Peyer's patch (tissue), 4 donors: ENCODE data around the gene SPDYC. TPM values are rescaled to one million over a fixed set of nuclear protein-coding genes. Genes with fewer than 3 reads are reported as not detected.
A peak's percentile ranks its signal among the peaks of the same experiment; 100 is the strongest.

ENCODE experiments used
- DNase-seq, 3 donors: peaks; one replicate each; pipeline ENCODE4 v3.0.0-alpha.2; 2017 to 2019
- H3K27ac ChIP-seq, 4 donors: fragments of 200-600 bp; sonication (generic); one replicate each; pipeline ENCODE4 v1.5.1; 2016 to 2019
- H3K27me3 ChIP-seq, 2 donors: fragments of 200-600 bp; sonication (generic); one replicate each; pipeline ENCODE4 v1.5.1; 2019
- H3K36me3 ChIP-seq, 3 donors: fragments of 200-600 bp; sonication (generic); one replicate each; pipeline ENCODE4 v1.5.1; 2016 to 2019
- H3K4me1 ChIP-seq, 4 donors: fragments of 200-600 bp; sonication (generic); one replicate each; pipeline ENCODE4 v1.5.1; 2016 to 2019
- H3K4me3 ChIP-seq, 4 donors: fragments of 200-600 bp; sonication (generic); 1 replicate in 3 of 4; 2 replicates in 1 of 4; pipeline ENCODE4 v1.5.1; 2016 to 2019; ENCODE audit warnings: mild to moderate bottlenecking in 1 of 4
- H3K9me3 ChIP-seq, 4 donors: fragments of 200-600 bp; sonication (generic); one replicate each; pipeline ENCODE4 v1.5.1; 2016 to 2019; ENCODE audit warnings: mild to moderate bottlenecking in 1 of 4
- CTCF ChIP-seq, 6 experiments: fragments of 450-650 bp in 4 of 6; fragments of 200-600 bp in 2 of 6; sonication (generic) in 1 of 6; IDR thresholded peaks; one replicate each; pipeline ENCODE4 v1.5.1; 2017 to 2019; ENCODE audit warnings: antibody characterized with exemption in 6 of 6, mild to moderate bottlenecking in 3 of 6, moderate library complexity in 1 of 6
- POLR2A ChIP-seq, 2 donors: fragments of 450-650 bp; IDR thresholded peaks; one replicate each; pipeline ENCODE4 v1.5.1; 2017; ENCODE audit warnings: antibody characterized with exemption in 2 of 2, mild to moderate bottlenecking in 2 of 2, moderate library complexity in 2 of 2
- total RNA-seq, 4 donors: library from RNA; depleted of rRNA; stranded (reverse); fragments of >200 nt; gene quantifications; one replicate each; pipeline ENCODE4 v1.1.0, GENCODE V29; 2016

The SPDYC gene
- total RNA-seq, 4 donors from 2014 or later: not detected

GRCh38 chr11:65132988-65133700 lies 36.9 kb upstream of the SPDYC start:
- Histone ChIP-seq H3K4me3 (peak overlapping the region; percentile 81 to 96 (median 86)), H3K4me1 (peaks cover 0 to 30% (median 13%) of the 10 kb centered on the region in 4 donors), H3K36me3 (peaks cover 0 to 48% (median 0%) of the 10 kb centered on the region in 3 donors), H3K27ac (peak overlapping the region; percentile 96 to 99 (median 98)), H3K27me3 (no peaks in the 10 kb centered on the region), H3K9me3 (no peaks in the 10 kb centered on the region)
- peak; percentile 86 to 97 (median 96) for DNase-seq
- peak; percentile 25 to 56 for TF ChIP-seq POLR2A (IDR thresholded peaks at IDR 0.05)
- no peak for TF ChIP-seq CTCF (IDR thresholded peaks at IDR 0.05)

- Histone ChIP-seq H3K9me3 (no peaks in the 10 kb centered on the region), H3K4me1 (peaks cover 0 to 30% (median 13%) of the 10 kb centered on the region in 4 donors), H3K27me3 (no peaks in the 10 kb centered on the region), H3K36me3 (peaks cover 0 to 42% (median 0%) of the 10 kb centered on the region in 3 donors), H3K27ac (peak overlapping the region; percentile 96 to 99 (median 98)), H3K4me3 (peak overlapping the region; percentile 81 to 96 (median 86))
- TF ChIP-seq POLR2A (IDR thresholded peaks at IDR 0.05) (no peak), CTCF (IDR thresholded peaks at IDR 0.05) (no peak)
- DNase-seq: peak in 2 of 3 donors; percentile 50
Measured at GRCh38 chr11:65133724-65134123, 36.3 kb upstream of the SPDYC start.

GRCh38 chr11:65134240-65134951 lies 35.6 kb upstream of the SPDYC start, which contains the start of gene SYVN1:
TSS of gene SYVN1 (minus strand) at chr11:65134519. CDS start at chr11:65133601, 918 bp downstream.
- Histone ChIP-seq H3K27ac (peak within 1 kb of the TSS; percentile 96 to 99 (median 98)), H3K27me3 (no peaks in the 10 kb centered on the region), H3K4me1 (peaks cover 0 to 30% (median 13%) of the 10 kb centered on the region in 4 donors), H3K36me3 (peaks cover 0 to 35% (median 0%) of the 10 kb centered on the region in 3 donors), H3K9me3 (no peaks in the 10 kb centered on the region), H3K4me3 (peak within 1 kb of the TSS; percentile 81 to 96 (median 86))
- DNase-seq: peak; percentile 94 to 97 (median 96)
- TF ChIP-seq CTCF (IDR thresholded peaks at IDR 0.05): peak in 1 of 6 experiments; percentile 22
- peak; percentile 97 to 98 for TF ChIP-seq POLR2A (IDR thresholded peaks at IDR 0.05)

GRCh38 chr11:65134952-65135632 lies 34.9 kb upstream of the SPDYC start:
- Histone ChIP-seq H3K4me1 (peaks cover 0 to 30% (median 11%) of the 10 kb centered on the region in 4 donors), H3K36me3 (peaks cover 0 to 28% (median 0%) of the 10 kb centered on the region in 3 donors), H3K4me3 (peak overlapping the region; percentile 81 to 96 (median 86)), H3K27me3 (no peaks in the 10 kb centered on the region), H3K27ac (peak overlapping the region; percentile 96 to 99 (median 98)), H3K9me3 (no peaks in the 10 kb centered on the region)
- DNase-seq: peak; percentile 89 to 96 (median 95)
- peak in 1 of 6 experiments; percentile 4 for TF ChIP-seq CTCF (IDR thresholded peaks at IDR 0.05)
- peak; percentile 81 to 91 for TF ChIP-seq POLR2A (IDR thresholded peaks at IDR 0.05)

- Histone ChIP-seq H3K9me3 (no peaks in the 10 kb centered on the region), H3K4me3 (peak overlapping the region in 3 of 4 donors; percentile 81 to 96 (median 88)), H3K27me3 (no peaks in the 10 kb centered on the region), H3K36me3 (peaks cover 0 to 22% (median 0%) of the 10 kb centered on the region in 3 donors), H3K4me1 (peaks cover 0 to 30% (median 8%) of the 10 kb centered on the region in 4 donors), H3K27ac (peak overlapping the region; percentile 96 to 99 (median 98))
- TF ChIP-seq POLR2A (IDR thresholded peaks at IDR 0.05) (no peak), CTCF (IDR thresholded peaks at IDR 0.05) (no peak)
- peak in 1 of 3 donors; percentile 48 for DNase-seq
Measured at GRCh38 chr11:65135633-65136145, 34.3 kb upstream of the SPDYC start.
